Vagina (tissue), 2 donors: ENCODE measurements around the gene CCDC82. TPM values are rescaled to one million over a fixed set of nuclear protein-coding genes. Genes with fewer than 3 reads are reported as not detected.

Source experiments
- DNase-seq, 2 donors: peaks; one replicate each; pipeline ENCODE4 v3.0.0-alpha.2; 2017; ENCODE audit errors: extremely low spot score in 2 of 2
- H3K27ac ChIP-seq: fragments of 200-600 bp; sonication (generic); one replicate; pipeline ENCODE4 v1.5.1; 2019
- H3K27me3 ChIP-seq: fragments of 200-600 bp; sonication (generic); one replicate; pipeline ENCODE4 v1.5.1; 2019
- H3K36me3 ChIP-seq, 2 donors: fragments of 200-600 bp; sonication (generic); one replicate each; pipeline ENCODE4 v1.5.1; 2017 to 2019
- H3K4me1 ChIP-seq: fragments of 200-600 bp; sonication (generic); one replicate; pipeline ENCODE4 v1.5.1; 2019
- H3K4me3 ChIP-seq, 2 donors: fragments of 200-600 bp; sonication (generic); 1 replicate in 1 of 2; 2 replicates in 1 of 2; pipeline ENCODE4 v1.5.1; 2016 to 2019
- H3K9me3 ChIP-seq: fragments of 200-600 bp; sonication (generic); one replicate; pipeline ENCODE4 v1.5.1; 2019
- POLR2A ChIP-seq, 2 donors: fragments of 450-650 bp; IDR thresholded peaks; one replicate each; pipeline ENCODE4 v1.6.1; 2017; ENCODE audit warnings: antibody characterized with exemption in 2 of 2, mild to moderate bottlenecking in 2 of 2, moderate library complexity in 2 of 2
- POLR2AphosphoS5 ChIP-seq, 2 donors: sonication (generic); formaldehyde crosslinking; IDR thresholded peaks; one replicate each; pipeline ENCODE4 v1.9.0; 2017; ENCODE audit warnings: antibody characterized with exemption in 2 of 2, mild to moderate bottlenecking in 2 of 2, low read depth in 1 of 2; ENCODE audit not compliant: insufficient read depth in 1 of 2
- intact Hi-C: fragments of 100-400 bp; cut with DNase I; formaldehyde crosslinking; loops from one replicate; pipeline ENCODE4 v1.15.1; 2023
- total RNA-seq: library from RNA; depleted of rRNA; stranded (reverse); fragments of >200 nt; gene quantifications from one replicate; pipeline ENCODE4 v1.2.3, GENCODE V29; 2016
- TF ChIP-seq, protein P1 (sequence below), 3 experiments: fragments of 450-650 bp in 2 of 3; fragments of 200-600 bp in 1 of 3; sonication (generic) in 1 of 3; IDR thresholded peaks; one replicate each; pipeline ENCODE4 v1.5.1; 2017 to 2019; ENCODE audit warnings: antibody characterized with exemption in 3 of 3, mild to moderate bottlenecking in 2 of 3, moderate library complexity in 2 of 3

CCDC82 gene
- total RNA-seq, 1 donor from 2014 or later, result 29.5 TPM

DNA sequence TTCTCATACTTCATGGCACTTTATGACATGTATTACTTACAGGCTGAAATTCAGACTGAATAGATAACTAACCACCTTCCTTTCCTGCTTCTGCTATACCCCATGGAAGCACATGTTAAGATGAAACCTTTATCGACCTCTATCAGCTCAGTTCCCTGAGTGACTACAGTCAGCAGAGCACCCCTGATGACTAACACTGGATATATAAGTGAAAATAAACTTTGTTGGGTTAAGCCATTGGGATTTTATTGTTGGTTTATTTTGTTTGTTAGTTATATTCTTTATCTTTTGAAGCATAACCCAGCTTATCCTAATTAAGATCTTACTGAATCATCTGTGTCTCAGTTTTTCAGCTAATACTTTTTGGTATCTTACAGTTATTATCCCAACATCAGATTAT is 23.7 kb downstream of the CCDC82 start:
- no peak for DNase-seq
- no peak overlapping the region for H3K27ac ChIP-seq
- no peaks in the 10 kb centered on the region for H3K9me3 ChIP-seq
- H3K36me3 ChIP-seq, result peaks cover 0 to 19% of the 10 kb centered on the region in 2 donors
- no peaks in the 10 kb centered on the region for H3K27me3 ChIP-seq
- no peaks in the 10 kb centered on the region for H3K4me1 ChIP-seq
- intact Hi-C loops, result no loop called here
- no peak overlapping the region for H3K4me3 ChIP-seq
- no peak for TF ChIP-seq POLR2A (IDR thresholded peaks at IDR 0.05)
- TF ChIP-seq POLR2AphosphoS5 (IDR thresholded peaks at IDR 0.05; ENCODE audit: insufficient read depth in 1 of 2, low read depth in 1 of 2), result no peak
- TF ChIP-seq, protein P1, sequence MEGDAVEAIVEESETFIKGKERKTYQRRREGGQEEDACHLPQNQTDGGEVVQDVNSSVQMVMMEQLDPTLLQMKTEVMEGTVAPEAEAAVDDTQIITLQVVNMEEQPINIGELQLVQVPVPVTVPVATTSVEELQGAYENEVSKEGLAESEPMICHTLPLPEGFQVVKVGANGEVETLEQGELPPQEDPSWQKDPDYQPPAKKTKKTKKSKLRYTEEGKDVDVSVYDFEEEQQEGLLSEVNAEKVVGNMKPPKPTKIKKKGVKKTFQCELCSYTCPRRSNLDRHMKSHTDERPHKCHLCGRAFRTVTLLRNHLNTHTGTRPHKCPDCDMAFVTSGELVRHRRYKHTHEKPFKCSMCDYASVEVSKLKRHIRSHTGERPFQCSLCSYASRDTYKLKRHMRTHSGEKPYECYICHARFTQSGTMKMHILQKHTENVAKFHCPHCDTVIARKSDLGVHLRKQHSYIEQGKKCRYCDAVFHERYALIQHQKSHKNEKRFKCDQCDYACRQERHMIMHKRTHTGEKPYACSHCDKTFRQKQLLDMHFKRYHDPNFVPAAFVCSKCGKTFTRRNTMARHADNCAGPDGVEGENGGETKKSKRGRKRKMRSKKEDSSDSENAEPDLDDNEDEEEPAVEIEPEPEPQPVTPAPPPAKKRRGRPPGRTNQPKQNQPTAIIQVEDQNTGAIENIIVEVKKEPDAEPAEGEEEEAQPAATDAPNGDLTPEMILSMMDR (IDR thresholded peaks at IDR 0.05), result no peak

DNA sequence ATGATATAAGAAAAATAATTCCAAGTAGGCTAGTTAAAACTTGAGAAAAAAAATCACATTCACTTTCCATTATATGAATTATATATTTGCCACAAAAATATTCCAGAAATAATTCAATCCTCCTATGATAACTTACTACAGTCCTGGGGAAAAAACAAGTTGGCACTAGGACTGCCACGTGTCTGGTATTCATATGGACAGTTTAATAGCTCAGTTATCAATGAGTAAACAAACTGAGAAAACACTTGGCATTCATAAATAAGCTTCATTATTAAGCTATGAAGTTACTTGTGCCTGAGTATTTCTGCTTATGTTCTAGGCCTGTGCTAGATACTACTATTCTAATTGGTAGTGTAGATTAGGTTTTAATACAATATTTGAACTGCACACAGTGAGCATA is 24.2 kb downstream of the CCDC82 start:
- Histone ChIP-seq H3K27ac (no peak overlapping the region), H3K4me3 (no peak overlapping the region), H3K27me3 (no peaks in the 10 kb centered on the region), H3K4me1 (no peaks in the 10 kb centered on the region), H3K9me3 (no peaks in the 10 kb centered on the region), H3K36me3 (peaks cover 0 to 16% of the 10 kb centered on the region in 2 donors)
- intact Hi-C loops, result no loop called here
- DNase-seq, result no peak
- TF ChIP-seq POLR2AphosphoS5 (IDR thresholded peaks at IDR 0.05; ENCODE audit: insufficient read depth in 1 of 2, low read depth in 1 of 2) (no peak), POLR2A (IDR thresholded peaks at IDR 0.05) (no peak)
- TF ChIP-seq, protein P1 (IDR thresholded peaks at IDR 0.05), result no peak

DNA sequence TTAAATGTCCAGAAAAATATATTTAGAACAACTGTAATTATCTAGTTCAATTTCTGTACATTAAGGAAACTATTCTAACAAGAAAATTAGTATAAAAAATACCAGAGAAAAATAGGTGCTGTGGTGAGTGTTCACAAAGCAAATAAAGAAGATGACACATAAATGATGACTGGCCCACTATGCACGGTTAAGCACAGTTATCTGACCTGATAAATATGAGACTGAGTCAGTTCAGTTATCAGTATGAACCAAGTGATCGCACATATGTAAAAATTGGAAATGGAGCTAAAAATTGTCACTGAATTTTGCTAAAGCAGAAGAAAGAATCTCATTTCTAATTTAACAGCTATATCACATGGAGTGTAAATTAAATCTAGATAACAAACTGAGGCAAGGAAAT is 27.9 kb downstream of the CCDC82 start:
- H3K9me3 ChIP-seq, result no peaks in the 10 kb centered on the region
- TF ChIP-seq, protein P1 (IDR thresholded peaks at IDR 0.05), result no peak
- no peak for TF ChIP-seq POLR2AphosphoS5 (IDR thresholded peaks at IDR 0.05; ENCODE audit: insufficient read depth in 1 of 2, low read depth in 1 of 2)
- no peak for TF ChIP-seq POLR2A (IDR thresholded peaks at IDR 0.05)
- intact Hi-C loops, result no loop called here
- no peaks in the 10 kb centered on the region for H3K27me3 ChIP-seq
- H3K4me1 ChIP-seq, result no peaks in the 10 kb centered on the region
- no peak overlapping the region for H3K4me3 ChIP-seq
- H3K27ac ChIP-seq, result no peak overlapping the region
- H3K36me3 ChIP-seq, result peaks cover 0 to 13% of the 10 kb centered on the region in 2 donors
- DNase-seq, result no peak

DNA sequence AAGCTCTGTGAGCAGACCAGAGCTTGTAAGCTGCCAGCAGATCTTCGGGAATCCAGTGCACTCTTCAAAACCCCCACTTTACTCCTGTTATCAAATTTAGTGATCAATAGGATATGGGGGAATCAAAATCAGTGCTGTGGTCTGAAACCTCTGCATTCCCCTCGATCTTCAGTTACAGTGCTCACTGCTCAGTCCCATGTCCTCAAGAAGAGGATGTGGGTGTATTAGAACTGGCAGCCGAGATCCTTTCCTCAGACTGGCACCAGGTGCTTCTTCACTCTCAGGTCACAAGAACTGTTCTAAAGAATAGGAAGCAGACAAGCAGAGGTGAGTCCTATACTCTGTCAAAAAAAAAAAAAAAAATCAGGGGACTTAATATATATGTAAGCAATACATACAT is 31.4 kb downstream of the CCDC82 start:
- peaks cover 0 to 21% of the 10 kb centered on the region in 2 donors for H3K36me3 ChIP-seq

DNA sequence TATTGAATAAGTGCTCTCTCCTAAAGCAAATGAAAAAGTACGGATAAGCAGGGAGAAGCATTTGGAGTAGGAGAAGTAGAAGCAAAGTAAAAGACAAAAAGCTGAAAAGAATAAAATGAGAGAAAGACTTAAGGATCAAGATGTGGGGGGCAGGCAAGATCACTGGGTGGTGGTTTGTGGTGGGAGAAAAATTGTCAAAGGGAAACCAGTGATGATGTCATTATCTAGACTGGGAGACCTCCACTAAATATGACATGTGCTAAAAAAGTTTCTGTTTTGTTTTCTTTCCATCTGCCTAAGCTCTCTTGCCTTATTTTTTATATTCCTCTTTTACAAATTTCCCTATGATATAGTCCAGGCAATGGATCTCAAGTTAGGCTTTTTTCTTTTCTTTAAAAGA is 31.9 kb downstream of the CCDC82 start:
- H3K27ac ChIP-seq, result no peak overlapping the region
- H3K4me3 ChIP-seq, result no peak overlapping the region
- no peak for DNase-seq
- H3K36me3 ChIP-seq, result peaks cover 0 to 21% of the 10 kb centered on the region in 2 donors
- H3K4me1 ChIP-seq, result no peaks in the 10 kb centered on the region
- H3K9me3 ChIP-seq, result no peaks in the 10 kb centered on the region
- no peaks in the 10 kb centered on the region for H3K27me3 ChIP-seq
- intact Hi-C loops, result no loop called here
- TF ChIP-seq POLR2AphosphoS5 (IDR thresholded peaks at IDR 0.05; ENCODE audit: insufficient read depth in 1 of 2, low read depth in 1 of 2) (no peak), POLR2A (IDR thresholded peaks at IDR 0.05) (no peak)
- TF ChIP-seq, protein P1 (IDR thresholded peaks at IDR 0.05), result no peak

More for the DNA sequence above, 31.4 kb downstream of the CCDC82 start:
- no peak for DNase-seq
- H3K4me1 ChIP-seq, result no peaks in the 10 kb centered on the region
- H3K27me3 ChIP-seq, result no peaks in the 10 kb centered on the region
- H3K27ac ChIP-seq, result no peak overlapping the region
- intact Hi-C loops, result no loop called here
- TF ChIP-seq POLR2AphosphoS5 (IDR thresholded peaks at IDR 0.05; ENCODE audit: insufficient read depth in 1 of 2, low read depth in 1 of 2) (no peak), POLR2A (IDR thresholded peaks at IDR 0.05) (no peak)
- TF ChIP-seq, protein P1 (IDR thresholded peaks at IDR 0.05), result no peak
- H3K4me3 ChIP-seq, result no peak overlapping the region
- no peaks in the 10 kb centered on the region for H3K9me3 ChIP-seq
